CD14-positive monocyte (primary cell): ENCODE measurements around the gene CLDN9. TPM values are rescaled to one million over a fixed set of nuclear protein-coding genes. Genes with fewer than 3 reads are reported as not detected.

Experiments used
- DNase-seq, 3 donors: peaks; one replicate each; pipeline ENCODE4 v3.0.0-alpha.2; 2011 to 2022
- H2AFZ ChIP-seq: 2 replicates; pipeline ENCODE4 v1.6.0; 2012; ENCODE audit warnings: mild to moderate bottlenecking, low read depth, low read length, inconsistent platforms; ENCODE audit not compliant: insufficient read depth, poor library complexity, severe bottlenecking
- H3K27ac ChIP-seq, 2 donors: 1 replicate in 1 of 2; 2 replicates in 1 of 2; pipeline ENCODE4 v1.5.1; 2012 to 2013; ENCODE audit warnings: low read length in 2 of 2, control low read depth in 1 of 2, inconsistent platforms in 1 of 2, low read depth in 1 of 2, mild to moderate bottlenecking in 1 of 2
- H3K27me3 ChIP-seq, 2 donors: one replicate each; pipeline versions ENCODE4 v1.6.0 to v1.6.1; 2011 to 2013; ENCODE audit warnings: low read length in 2 of 2; ENCODE audit not compliant: control insufficient read depth in 2 of 2, insufficient read depth in 2 of 2
- H3K36me3 ChIP-seq, 2 donors: replicated peaks in 1 of 2; 1 replicate in 1 of 2; 2 replicates in 1 of 2; pipeline versions ENCODE4 v1.5.1 to v1.6.1; 2012 to 2013; ENCODE audit warnings: low read length in 2 of 2, control low read depth in 1 of 2, inconsistent platforms in 1 of 2, mild to moderate bottlenecking in 1 of 2; ENCODE audit not compliant: insufficient read depth in 2 of 2, control insufficient read depth in 1 of 2
- H3K4me1 ChIP-seq, 2 donors: 1 replicate in 1 of 2; 2 replicates in 1 of 2; pipeline versions ENCODE4 v1.5.1 to v1.6.1; 2012 to 2013; ENCODE audit warnings: low read length in 2 of 2, control low read depth in 1 of 2, inconsistent platforms in 1 of 2, mild to moderate bottlenecking in 1 of 2, moderate library complexity in 1 of 2; ENCODE audit not compliant: insufficient read depth in 2 of 2, control insufficient read depth in 1 of 2
- H3K4me2 ChIP-seq: replicated peaks from 2 replicates; pipeline ENCODE3; 2012; ENCODE audit warnings: low read length, moderate library complexity, mild to moderate bottlenecking; ENCODE audit not compliant: poor library complexity, severe bottlenecking; ENCODE audit errors: extremely low read depth
- H3K4me3 ChIP-seq, 3 experiments: fragments of 200-600 bp in 1 of 3; sonication (generic) in 1 of 3; replicated peaks in 1 of 3; 1 replicate in 2 of 3; 2 replicates in 1 of 3; pipeline ENCODE4 v1.5.1; 2011 to 2013; ENCODE audit warnings: low read length in 3 of 3, mild to moderate bottlenecking in 3 of 3, control low read depth in 2 of 3, low read depth in 2 of 3, inconsistent platforms in 1 of 3, moderate library complexity in 1 of 3
- H3K79me2 ChIP-seq: 2 replicates; pipeline ENCODE4 v1.6.0; 2012; ENCODE audit warnings: mild to moderate bottlenecking, control low read depth, inconsistent platforms, low read length, moderate library complexity; ENCODE audit not compliant: insufficient read depth
- H3K9ac ChIP-seq: 2 replicates; pipeline ENCODE4 v1.6.0; 2017; ENCODE audit warnings: low read length, mild to moderate bottlenecking; ENCODE audit not compliant: insufficient read depth, poor library complexity, severe bottlenecking
- H3K9me3 ChIP-seq, 2 donors: replicated peaks in 1 of 2; 1 replicate in 1 of 2; 2 replicates in 1 of 2; pipeline versions ENCODE4 v1.5.1 to v1.6.1; 2012 to 2013; ENCODE audit warnings: low read length in 2 of 2, control low read depth in 1 of 2; ENCODE audit not compliant: control insufficient read depth in 1 of 2, insufficient read depth in 1 of 2
- H4K20me1 ChIP-seq: 2 replicates; pipeline ENCODE4 v1.6.0; 2012; ENCODE audit warnings: mild to moderate bottlenecking, low read length, control low read depth, moderate library complexity; ENCODE audit not compliant: insufficient read depth
- H3K27ac Mint-ChIP-seq, 7 donors: one replicate each; pipeline ENCODE4 v1.8.0; 2020; ENCODE audit warnings: mild to moderate bottlenecking in 7 of 7, mixed read lengths in 7 of 7, moderate library complexity in 6 of 7, inconsistent platforms in 2 of 7
- H3K27me3 Mint-ChIP-seq, 3 donors: one replicate each; pipeline ENCODE4 v1.8.0; 2021 to 2022; ENCODE audit warnings: low read depth in 3 of 3, mild to moderate bottlenecking in 3 of 3, mixed read lengths in 3 of 3, moderate library complexity in 3 of 3, inconsistent platforms in 1 of 3
- H3K36me3 Mint-ChIP-seq, 2 donors: one replicate each; pipeline ENCODE4 v1.8.0; 2020; ENCODE audit warnings: mixed read lengths in 2 of 2, inconsistent platforms in 1 of 2, mild to moderate bottlenecking in 1 of 2
- H3K4me1 Mint-ChIP-seq: one replicate; pipeline ENCODE4 v1.8.0; 2020; ENCODE audit warnings: mild to moderate bottlenecking, mixed read lengths
- H3K4me3 Mint-ChIP-seq, 2 donors: one replicate each; pipeline ENCODE4 v1.8.0; 2020; ENCODE audit warnings: mild to moderate bottlenecking in 2 of 2, mixed read lengths in 2 of 2, moderate library complexity in 1 of 2
- H3K9me3 Mint-ChIP-seq, 7 donors: one replicate each; pipeline ENCODE4 v1.8.0; 2020 to 2022; ENCODE audit warnings: mixed read lengths in 7 of 7, mild to moderate bottlenecking in 6 of 7, moderate library complexity in 6 of 7, inconsistent platforms in 2 of 7
- CTCF ChIP-seq: fragments of 200-600 bp; IDR thresholded peaks from one replicate; pipeline ENCODE4 v1.8.0; 2022; ENCODE audit warnings: antibody characterized with exemption, mild to moderate bottlenecking
- WGBS: methylation state at CpG from one replicate; pipeline ENCODE4 v1.1.5; 2013; ENCODE audit warnings: missing lambda C conversion rate; ENCODE audit not compliant: insufficient coverage; 5-methylcytosine and 5-hydroxymethylcytosine counted together
- intact Hi-C, 2 donors: fragments of 100-400 bp; cut with micrococcal nuclease; formaldehyde crosslinking; loops; one replicate each; pipeline versions ENCODE4 v1.15.0 to v1.15.1; 2023
- polyA plus RNA-seq, 3 donors: library from polyadenylated mRNA; depleted of rRNA in 1 of 3; unstranded in 2 of 3; stranded (reverse) in 1 of 3; fragments of 300-500 nt in 2 of 3; fragments of >200 nt in 1 of 3; fragmentation: Illumina TruSeq in 2 of 3; gene quantifications; 1 replicate in 2 of 3; 2 replicates in 1 of 3; pipeline ENCODE4 v1.2.3, GENCODE V29; 2012 to 2021

Gene CLDN9
- polyA plus RNA-seq, 3 donors = 2.1 TPM; not detected in 2

GRCh38 chr16:2985893-2986355 lies 26.8 kb upstream of the CLDN9 start:
- 92% methylated on average over 14 of the region's 15 CpGs for WGBS
- H3K9me3 Mint-ChIP-seq = no peaks in the 10 kb centered on the region
- H3K4me2 ChIP-seq = no peak overlapping the region
- H3K36me3 ChIP-seq = no peaks in the 10 kb centered on the region
- H3K36me3 Mint-ChIP-seq = no peaks in the 10 kb centered on the region
- H3K9ac ChIP-seq = no peak overlapping the region
- H3K27ac Mint-ChIP-seq = no peak overlapping the region
- peaks cover 12% of the 10 kb centered on the region for H3K4me1 Mint-ChIP-seq
- no peak overlapping the region for H3K27ac ChIP-seq
- TF ChIP-seq CTCF = no peak
- intact Hi-C loops = no loop called here
- no peak overlapping the region for H3K4me3 ChIP-seq
- peaks cover 11 to 27% (median 12%) of the 10 kb centered on the region in 3 donors for H3K27me3 Mint-ChIP-seq
- H2AFZ ChIP-seq = no peak overlapping the region
- H3K79me2 ChIP-seq = no peaks in the 10 kb centered on the region
- no peaks in the 10 kb centered on the region for H4K20me1 ChIP-seq
- H3K27me3 ChIP-seq = no peaks in the 10 kb centered on the region
- H3K4me1 ChIP-seq = peaks cover 10 to 13% of the 10 kb centered on the region in 2 donors
- no peak overlapping the region for H3K4me3 Mint-ChIP-seq
- H3K9me3 ChIP-seq = no peaks in the 10 kb centered on the region
- no peak for DNase-seq

- no peaks in the 10 kb centered on the region for H3K27me3 ChIP-seq
- no peak overlapping the region for H2AFZ ChIP-seq
- intact Hi-C loops = no loop called here
- H3K79me2 ChIP-seq = no peaks in the 10 kb centered on the region
- 89% methylated on average over 17 of the region's 17 CpGs for WGBS
- peak overlapping the region in 1 of 7 donors; percentile 25 for H3K27ac Mint-ChIP-seq
- H3K36me3 Mint-ChIP-seq = no peaks in the 10 kb centered on the region
- no peaks in the 10 kb centered on the region for H3K36me3 ChIP-seq
- peaks cover 5% of the 10 kb centered on the region for H3K4me1 Mint-ChIP-seq
- peaks cover 4 to 8% of the 10 kb centered on the region in 2 donors for H3K4me1 ChIP-seq
- H3K4me3 ChIP-seq = no peak overlapping the region
- no peak overlapping the region for H3K27ac ChIP-seq
- H3K9me3 Mint-ChIP-seq = no peaks in the 10 kb centered on the region
- no peak overlapping the region for H3K4me2 ChIP-seq
- no peaks in the 10 kb centered on the region for H3K9me3 ChIP-seq
- no peak overlapping the region for H3K4me3 Mint-ChIP-seq
- H3K27me3 Mint-ChIP-seq = peaks cover 12 to 27% (median 12%) of the 10 kb centered on the region in 3 donors
- H4K20me1 ChIP-seq = no peaks in the 10 kb centered on the region
- H3K9ac ChIP-seq = no peak overlapping the region
- TF ChIP-seq CTCF = no peak
- DNase-seq = no peak
These were observed 26.0 kb upstream of the CLDN9 start for GRCh38 chr16:2986623-2987188.
